ENCODE data around the gene CD274. TPM values are rescaled to one million over a fixed set of nuclear protein-coding genes. Genes with fewer than 3 reads are reported as not detected.
"Not testable (repeated sequence)": the region's sequence is repeated elsewhere in the genome, so short reads cannot be mapped to it uniquely, and the experiment has no call there.

CD274 gene
- total RNA-seq, 1 donor from 2014 or later, result 21.4 TPM

GRCh38 chr9:5455181-5455580 is 4.8 kb downstream of the CD274 start:
- no peaks in the 10 kb centered on the region for H3K27me3 ChIP-seq (ENCODE audit: insufficient read depth, low read length)
- peaks cover 77% of the 10 kb centered on the region for H3K79me2 ChIP-seq (ENCODE audit: insufficient read depth, low read length)
- no peak overlapping the region for H3K4me3 ChIP-seq (ENCODE audit: insufficient read depth, low read depth, low read length)
- peak overlapping the region; percentile 63 for H3K27ac Mint-ChIP-seq (ENCODE audit: unreplicated experiment)
- peak overlapping the region; percentile 46 for H3K9ac ChIP-seq (ENCODE audit: low read length)
- H3K4me1 Mint-ChIP-seq (ENCODE audit: low read depth, unreplicated experiment), result peaks cover 21% of the 10 kb centered on the region
- no peaks in the 10 kb centered on the region for H4K20me1 ChIP-seq (ENCODE audit: insufficient read depth, low read length)
- no peaks in the 10 kb centered on the region for H3K27me3 Mint-ChIP-seq (ENCODE audit: low read depth, unreplicated experiment)
- H3K9me3 ChIP-seq (ENCODE audit: insufficient read depth, low read depth, low read length), result no peaks in the 10 kb centered on the region
- H3K4me2 ChIP-seq (ENCODE audit: low read length), result peak overlapping the region; percentile 88
- H3K4me3 Mint-ChIP-seq (ENCODE audit: unreplicated experiment), result peak overlapping the region; percentile 54
- peaks cover 19% of the 10 kb centered on the region for H3K36me3 Mint-ChIP-seq (ENCODE audit: low read depth, unreplicated experiment)
- no peaks in the 10 kb centered on the region for H3K9me3 Mint-ChIP-seq (ENCODE audit: unreplicated experiment)
- FAIRE-seq, result peak; percentile 80
- DNase-seq (ENCODE audit: low read depth), result peak; percentile 86
- peak overlapping the region; percentile 67 for H3K27ac ChIP-seq (ENCODE audit: low read depth, low read length)
- H3K36me3 ChIP-seq (ENCODE audit: insufficient read depth, low read length), result peaks cover 26% of the 10 kb centered on the region
- no peak overlapping the region for H2AFZ ChIP-seq (ENCODE audit: low read depth, low read length)
- TF ChIP-seq CTCF (IDR thresholded peaks at IDR 0.05; ENCODE audit: insufficient read depth, low read depth, low read length), result no peak
- TF ChIP-seq EZH2 (IDR thresholded peaks at IDR 0.05; ENCODE audit: insufficient read depth, low read length), result no peak
- peaks cover 28% of the 10 kb centered on the region for H3K4me1 ChIP-seq (ENCODE audit: insufficient read depth, low read length)

GRCh38 chr9:5459289-5459829 is 9.0 kb downstream of the CD274 start:
- H3K36me3 Mint-ChIP-seq (ENCODE audit: low read depth, unreplicated experiment), result peaks cover 34% of the 10 kb centered on the region
- H3K27me3 ChIP-seq (ENCODE audit: insufficient read depth, low read length), result no peaks in the 10 kb centered on the region
- TF ChIP-seq CTCF (IDR thresholded peaks at IDR 0.05; ENCODE audit: insufficient read depth, low read depth, low read length) (no peak), EZH2 (IDR thresholded peaks at IDR 0.05; ENCODE audit: insufficient read depth, low read length) (no peak)
- H3K27ac ChIP-seq (ENCODE audit: low read depth, low read length), result no peak overlapping the region
- H3K36me3 ChIP-seq (ENCODE audit: insufficient read depth, low read length), result peaks cover 51% of the 10 kb centered on the region
- FAIRE-seq (peak; percentile 17), DNase-seq (ENCODE audit: low read depth) (peak; percentile 78)
- peaks cover 14% of the 10 kb centered on the region for H3K4me1 ChIP-seq (ENCODE audit: insufficient read depth, low read length)
- no peak overlapping the region for H3K4me3 ChIP-seq (ENCODE audit: insufficient read depth, low read depth, low read length)
- peaks cover 13% of the 10 kb centered on the region for H3K4me1 Mint-ChIP-seq (ENCODE audit: low read depth, unreplicated experiment)
- H3K9me3 ChIP-seq (ENCODE audit: insufficient read depth, low read depth, low read length), result no peaks in the 10 kb centered on the region
- H4K20me1 ChIP-seq (ENCODE audit: insufficient read depth, low read length), result no peaks in the 10 kb centered on the region
- H3K9me3 Mint-ChIP-seq (ENCODE audit: unreplicated experiment), result no peaks in the 10 kb centered on the region
- no peak overlapping the region for H3K4me2 ChIP-seq (ENCODE audit: low read length)
- H2AFZ ChIP-seq (ENCODE audit: low read depth, low read length), result no peak overlapping the region
- H3K27me3 Mint-ChIP-seq (ENCODE audit: low read depth, unreplicated experiment), result no peaks in the 10 kb centered on the region
- peaks cover 49% of the 10 kb centered on the region for H3K79me2 ChIP-seq (ENCODE audit: insufficient read depth, low read length)
- H3K27ac Mint-ChIP-seq (ENCODE audit: unreplicated experiment), result no peak overlapping the region
- H3K9ac ChIP-seq (ENCODE audit: low read length), result no peak overlapping the region
- no peak overlapping the region for H3K4me3 Mint-ChIP-seq (ENCODE audit: unreplicated experiment)

GRCh38 chr9:5460157-5460556 is 9.8 kb downstream of the CD274 start:
- H2AFZ ChIP-seq (ENCODE audit: low read depth, low read length), result no peak overlapping the region
- no peaks in the 10 kb centered on the region for H3K27me3 Mint-ChIP-seq (ENCODE audit: low read depth, unreplicated experiment)
- peaks cover 34% of the 10 kb centered on the region for H3K36me3 Mint-ChIP-seq (ENCODE audit: low read depth, unreplicated experiment)
- H3K4me3 Mint-ChIP-seq (ENCODE audit: unreplicated experiment), result no peak overlapping the region
- no peak overlapping the region for H3K4me3 ChIP-seq (ENCODE audit: insufficient read depth, low read depth, low read length)
- H3K4me1 ChIP-seq (ENCODE audit: insufficient read depth, low read length), result peaks cover 6% of the 10 kb centered on the region
- H3K27ac Mint-ChIP-seq (ENCODE audit: unreplicated experiment), result no peak overlapping the region
- H3K9me3 ChIP-seq (ENCODE audit: insufficient read depth, low read depth, low read length), result no peaks in the 10 kb centered on the region
- H4K20me1 ChIP-seq (ENCODE audit: insufficient read depth, low read length), result no peaks in the 10 kb centered on the region
- H3K36me3 ChIP-seq (ENCODE audit: insufficient read depth, low read length), result peaks cover 52% of the 10 kb centered on the region
- DNase-seq (ENCODE audit: low read depth) (no peak), FAIRE-seq (no peak)
- H3K27ac ChIP-seq (ENCODE audit: low read depth, low read length), result no peak overlapping the region
- H3K4me2 ChIP-seq (ENCODE audit: low read length), result no peak overlapping the region
- H3K9ac ChIP-seq (ENCODE audit: low read length), result no peak overlapping the region
- no peaks in the 10 kb centered on the region for H3K27me3 ChIP-seq (ENCODE audit: insufficient read depth, low read length)
- H3K79me2 ChIP-seq (ENCODE audit: insufficient read depth, low read length), result peaks cover 42% of the 10 kb centered on the region
- peaks cover 9% of the 10 kb centered on the region for H3K4me1 Mint-ChIP-seq (ENCODE audit: low read depth, unreplicated experiment)
- no peaks in the 10 kb centered on the region for H3K9me3 Mint-ChIP-seq (ENCODE audit: unreplicated experiment)
- no peak for TF ChIP-seq EZH2 (IDR thresholded peaks at IDR 0.05; ENCODE audit: insufficient read depth, low read length)
- TF ChIP-seq CTCF (IDR thresholded peaks at IDR 0.05; ENCODE audit: insufficient read depth, low read depth, low read length), result no peak

- H3K79me2 ChIP-seq (ENCODE audit: insufficient read depth, low read length), result peaks cover 15% of the 10 kb centered on the region
- H3K4me3 Mint-ChIP-seq (ENCODE audit: unreplicated experiment); H3K4me2 ChIP-seq (ENCODE audit: low read length); H3K4me3 ChIP-seq (ENCODE audit: insufficient read depth, low read depth, low read length); H3K9ac ChIP-seq (ENCODE audit: low read length); H3K27me3 Mint-ChIP-seq (ENCODE audit: low read depth, unreplicated experiment); FAIRE-seq; H2AFZ ChIP-seq (ENCODE audit: low read depth, low read length); DNase-seq (ENCODE audit: low read depth); H3K9me3 ChIP-seq (ENCODE audit: insufficient read depth, low read depth, low read length); H3K27ac ChIP-seq (ENCODE audit: low read depth, low read length); H3K4me1 Mint-ChIP-seq (ENCODE audit: low read depth, unreplicated experiment); H3K27ac Mint-ChIP-seq (ENCODE audit: unreplicated experiment); H3K9me3 Mint-ChIP-seq (ENCODE audit: unreplicated experiment); H3K27me3 ChIP-seq (ENCODE audit: insufficient read depth, low read length); H3K4me1 ChIP-seq (ENCODE audit: insufficient read depth, low read length); H4K20me1 ChIP-seq (ENCODE audit: insufficient read depth, low read length): not testable (repeated sequence)
- peaks cover 50% of the 10 kb centered on the region for H3K36me3 ChIP-seq (ENCODE audit: insufficient read depth, low read length)
- H3K36me3 Mint-ChIP-seq (ENCODE audit: low read depth, unreplicated experiment), result peaks cover 26% of the 10 kb centered on the region
Observed at GRCh38 chr9:5464831-5465330, 14.5 kb downstream of the CD274 start.
